GM12878 (cell line): ENCODE data around the gene TLCD5.

Source experiments
- CTCF ChIP-seq, 3 experiments: IDR thresholded peaks in 2 of 3; conservative IDR thresholded peaks in 1 of 3; 2 replicates each; pipeline ENCODE4 v1.5.1; 2011; ENCODE audit warnings: low read depth in 3 of 3, low read length in 3 of 3, mild to moderate bottlenecking in 3 of 3, control low read depth in 2 of 3, moderate library complexity in 2 of 3, inconsistent platforms in 1 of 3, mixed read lengths in 1 of 3; ENCODE audit not compliant: control insufficient read depth in 2 of 3, insufficient read depth in 1 of 3; ENCODE audit errors: extremely low read depth in 1 of 3
- ESRRA ChIP-seq: IDR thresholded peaks from 2 replicates; pipeline ENCODE4 v1.6.1; 2012; ENCODE audit warnings: mild to moderate bottlenecking, low read length, improper control_type of control experiment
- PBX3 ChIP-seq: IDR thresholded peaks from 2 replicates; pipeline ENCODE4 v1.6.1; 2011; ENCODE audit warnings: mild to moderate bottlenecking, low read depth, low read length, moderate library complexity; ENCODE audit not compliant: insufficient replicate concordance
- POLR2A ChIP-seq: IDR thresholded peaks from 2 replicates; pipeline ENCODE4 v1.6.1; 2011; ENCODE audit warnings: low read depth, mild to moderate bottlenecking, low read length
- POLR2AphosphoS5 ChIP-seq: IDR thresholded peaks from 2 replicates; pipeline ENCODE4 v1.6.1; 2011; ENCODE audit warnings: mild to moderate bottlenecking, low read length, inconsistent platforms
- PRDM15 ChIP-seq: fragments of 450-650 bp; formaldehyde crosslinking; IDR thresholded peaks from 2 replicates; pipeline ENCODE4 v1.4.0; 2020; ENCODE audit warnings: mild to moderate bottlenecking, moderate library complexity
- REST ChIP-seq: IDR thresholded peaks from 2 replicates; pipeline ENCODE4 v1.6.1; 2012; ENCODE audit warnings: mild to moderate bottlenecking, low read depth, low read length
- SIN3A ChIP-seq: IDR thresholded peaks from 2 replicates; pipeline ENCODE4 v1.6.1; 2012; ENCODE audit warnings: low read depth, low read length, improper control_type of control experiment
- STAT3 ChIP-seq: IDR thresholded peaks from 2 replicates; pipeline ENCODE4 v1.6.1; 2011; ENCODE audit warnings: low read depth, low read length, improper control_type of control experiment
- TAF1 ChIP-seq: IDR thresholded peaks from 2 replicates; pipeline ENCODE4 v1.6.1; 2011; ENCODE audit warnings: mild to moderate bottlenecking, low read depth, low read length, borderline replicate concordance
- ZBTB33 ChIP-seq: fragments of 450-650 bp; IDR thresholded peaks from 2 replicates; pipeline ENCODE4 v1.6.1; 2017; ENCODE audit warnings: mild to moderate bottlenecking

- TF ChIP-seq PRDM15 (CRISPR knock-in tag) (no peak), CTCF (IDR thresholded peaks at IDR 0.05 in 2 of 3, conservative IDR thresholded peaks at IDR 0.05 in 1 of 3; ENCODE audit: control insufficient read depth in 2 of 3, extremely low read depth in 1 of 3, insufficient read depth in 1 of 3, low read depth in 3 of 3, low read length in 3 of 3) (no peak), POLR2A (no peak), REST (no peak), PBX3 (no peak), ZBTB33 (no peak), SIN3A (no peak), ESRRA (no peak), TAF1 (no peak), POLR2AphosphoS5 (no peak), STAT3 (no peak)
Measured at GRCh38 chr11:120318906-120319305, 6.2 kb upstream of the TLCD5 start.
